Mesothelial cell of epicardium (in vitro differentiated cells): ENCODE data around the gene JCAD. TPM values are rescaled to one million over a fixed set of nuclear protein-coding genes. Genes with fewer than 3 reads are reported as not detected.
A peak's percentile ranks its signal among the peaks of the same experiment; 100 is the strongest.

Experiments used
- DNase-seq, 2 experiments: peaks; one replicate each; pipeline ENCODE4 v3.0.0; 2021; ENCODE audit warnings: low spot score in 2 of 2; ENCODE audit not compliant: unreplicated experiment in 2 of 2
- H3K27ac Mint-ChIP-seq: 2 replicates; pipeline ENCODE4 v1.8.0; 2021; ENCODE audit warnings: mixed read lengths
- H3K27me3 Mint-ChIP-seq: 2 replicates; pipeline ENCODE4 v1.8.0; 2021; ENCODE audit warnings: low read depth, mixed read lengths
- H3K36me3 Mint-ChIP-seq: 2 replicates; pipeline ENCODE4 v1.8.0; 2021; ENCODE audit warnings: mixed read lengths
- H3K4me1 Mint-ChIP-seq: 2 replicates; pipeline ENCODE4 v1.8.0; 2021; ENCODE audit warnings: mixed read lengths
- H3K4me3 Mint-ChIP-seq: 2 replicates; pipeline ENCODE4 v1.8.0; 2021; ENCODE audit warnings: mild to moderate bottlenecking, moderate library complexity, mixed read lengths
- H3K9me3 Mint-ChIP-seq: 2 replicates; pipeline ENCODE4 v1.8.0; 2021; ENCODE audit warnings: mixed read lengths
- CTCF ChIP-seq: fragments of 200-600 bp; sonication (generic); IDR thresholded peaks from one replicate; pipeline ENCODE4 v1.5.0; 2021; ENCODE audit warnings: antibody characterized with exemption; ENCODE audit not compliant: unreplicated experiment
- total RNA-seq: library from RNA; stranded (reverse); gene quantifications from 3 replicates; pipeline ENCODE4 v1.2.1, GENCODE V29; 2021

JCAD gene
- total RNA-seq, 1 donor from 2014 or later = 21.5 TPM

- H3K36me3 Mint-ChIP-seq = no peaks in the 10 kb centered on the region
- H3K4me3 Mint-ChIP-seq = no peak overlapping the region
- no peak for TF ChIP-seq CTCF
- H3K9me3 Mint-ChIP-seq = no peaks in the 10 kb centered on the region
- H3K27ac Mint-ChIP-seq = no peak overlapping the region
- no peak for DNase-seq
- peaks cover 4% of the 10 kb centered on the region for H3K27me3 Mint-ChIP-seq
- H3K4me1 Mint-ChIP-seq = peaks cover 28% of the 10 kb centered on the region
Observed at GRCh38 chr10:30073045-30073766, 13.8 kb upstream of the JCAD start.

GRCh38 chr10:30072068-30072467, 12.7 kb upstream of the JCAD start:
- DNase-seq = no peak
- no peaks in the 10 kb centered on the region for H3K36me3 Mint-ChIP-seq
- H3K27me3 Mint-ChIP-seq = peaks cover 2% of the 10 kb centered on the region
- TF ChIP-seq CTCF = no peak
- H3K4me3 Mint-ChIP-seq = no peak overlapping the region
- H3K4me1 Mint-ChIP-seq = peaks cover 28% of the 10 kb centered on the region
- no peaks in the 10 kb centered on the region for H3K9me3 Mint-ChIP-seq
- no peak overlapping the region for H3K27ac Mint-ChIP-seq

GRCh38 chr10:30070001-30070685, 10.8 kb upstream of the JCAD start:
- H3K4me3 Mint-ChIP-seq = no peak overlapping the region
- TF ChIP-seq CTCF = no peak
- no peaks in the 10 kb centered on the region for H3K27me3 Mint-ChIP-seq
- H3K36me3 Mint-ChIP-seq = no peaks in the 10 kb centered on the region
- H3K9me3 Mint-ChIP-seq = no peaks in the 10 kb centered on the region
- peaks cover 38% of the 10 kb centered on the region for H3K4me1 Mint-ChIP-seq
- no peak for DNase-seq
- H3K27ac Mint-ChIP-seq = peak overlapping the region; percentile 76

GRCh38 chr10:30068492-30069223, 9.3 kb upstream of the JCAD start:
- Mint-ChIP-seq H3K27me3 (no peaks in the 10 kb centered on the region), H3K4me3 (no peak overlapping the region), H3K4me1 (peaks cover 38% of the 10 kb centered on the region), H3K36me3 (no peaks in the 10 kb centered on the region), H3K9me3 (no peaks in the 10 kb centered on the region), H3K27ac (no peak overlapping the region)
- no peak for DNase-seq
- TF ChIP-seq CTCF = no peak

GRCh38 chr10:30063099-30063498, 3.7 kb upstream of the JCAD start:
- DNase-seq = no peak
- Mint-ChIP-seq H3K36me3 (no peaks in the 10 kb centered on the region), H3K9me3 (no peaks in the 10 kb centered on the region), H3K4me1 (peaks cover 29% of the 10 kb centered on the region), H3K27me3 (peaks cover 26% of the 10 kb centered on the region), H3K4me3 (no peak overlapping the region), H3K27ac (no peak overlapping the region)
- no peak for TF ChIP-seq CTCF
